ENCODE measurements around the gene FNBP1.

DNA sequence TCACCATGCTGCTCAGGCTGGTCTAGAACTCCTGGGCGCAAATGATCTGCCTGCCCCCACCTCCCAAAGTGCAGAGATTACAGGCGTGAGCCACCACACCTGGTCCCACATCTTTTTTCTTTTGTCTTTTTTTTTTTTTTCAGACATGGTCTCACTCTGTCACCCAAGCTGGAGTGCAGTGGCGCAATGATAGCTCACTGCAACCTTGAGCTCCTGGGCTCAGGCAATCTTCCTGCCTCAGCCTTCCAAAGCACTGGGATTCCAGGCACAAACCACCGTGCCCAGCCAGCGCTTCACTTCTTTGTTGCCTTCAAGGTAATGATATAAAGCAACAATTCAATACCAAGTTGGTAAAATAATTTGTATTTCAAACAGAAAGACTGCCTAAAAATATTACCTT lies 128.9 kb downstream of the FNBP1 start:
- TF ChIP-seq FOXM1 (IDR thresholded peaks at IDR 0.05; ENCODE audit: borderline replicate concordance) (no peak), NFRKB (IDR thresholded peaks at IDR 0.05) (no peak), LEF1 (IDR thresholded peaks at IDR 0.05; ENCODE audit: borderline replicate concordance) (no peak), SP1 (IDR thresholded peaks at IDR 0.05) (no peak), HDGF (IDR thresholded peaks at IDR 0.05; ENCODE audit: borderline replicate concordance) (no peak), BHLHE40 (IDR thresholded peaks at IDR 0.05; ENCODE audit: borderline replicate concordance) (no peak), ZNF384 (IDR thresholded peaks at IDR 0.05) (no peak), FOXA1 (IDR thresholded peaks at IDR 0.05) (no peak), L3MBTL2 (conservative IDR thresholded peaks at IDR 0.05) (no peak), ARNT (IDR thresholded peaks at IDR 0.05) (no peak), TARDBP (IDR thresholded peaks at IDR 0.05) (no peak)
